IMR-90 (cell line): ENCODE data around the gene ATG14. TPM values are rescaled to one million over a fixed set of nuclear protein-coding genes. Genes with fewer than 3 reads are reported as not detected.
A peak's percentile ranks its signal among the peaks of the same experiment; 100 is the strongest.

Experiments
- ATAC-seq: fragments of 200-7000 bp; cut with Tn5 transposase; 2 replicates; pipeline ENCODE4 v1.9.1; 2020; ENCODE audit warnings: low read depth, mild to moderate bottlenecking, moderate library complexity
- BruUV-seq: library from RNA; stranded (reverse); fragments of 400-500 nt; replicated peaks from 2 replicates; lab custom pipeline; 2021; lab: Mats Ljungman, UMichigan
- CTCF ChIA-PET: fragments of 300-600 bp; formaldehyde crosslinking; extraction: SDS; loops from one replicate; lab custom pipeline; 2021; ENCODE audit warnings: antibody characterized with exemption; lab: Yijun Ruan, JAX
- POLR2A ChIA-PET: fragments of 300-600 bp; sonication (Branson Sonifier 250); formaldehyde crosslinking; loops from one replicate; lab custom pipeline; 2022; ENCODE audit warnings: antibody characterized with exemption; ENCODE audit not compliant: unreplicated experiment; lab: Charles Lee
- DNase-seq: peaks from one replicate; pipeline ENCODE4 v3.0.0; 2013
- H2AFZ ChIP-seq: replicated peaks from 2 replicates; pipeline ENCODE3; 2013; ENCODE audit warnings: low read length, mild to moderate bottlenecking; ENCODE audit not compliant: poor library complexity
- H2AK5ac ChIP-seq: 2 replicates; pipeline ENCODE4 v1.6.1; 2013; ENCODE audit warnings: low read depth, low read length, inconsistent platforms
- H2AK9ac ChIP-seq: replicated peaks from 2 replicates; pipeline ENCODE3; 2013; ENCODE audit warnings: mild to moderate bottlenecking, low read depth, low read length, moderate library complexity; ENCODE audit not compliant: poor library complexity
- H2BK120ac ChIP-seq: 2 replicates; pipeline ENCODE4 v1.6.1; 2013; ENCODE audit warnings: low read depth, low read length, inconsistent platforms
- H2BK15ac ChIP-seq: 3 replicates; pipeline ENCODE4 v1.6.1; 2013; ENCODE audit warnings: low read depth, low read length, inconsistent platforms
- H2BK20ac ChIP-seq: 2 replicates; pipeline ENCODE4 v1.6.1; 2013; ENCODE audit warnings: low read depth, mild to moderate bottlenecking, inconsistent platforms, low read length, moderate library complexity
- H2BK5ac ChIP-seq: 2 replicates; pipeline ENCODE4 v1.6.1; 2013; ENCODE audit warnings: mild to moderate bottlenecking, low read depth, low read length, inconsistent platforms; ENCODE audit not compliant: poor library complexity, severe bottlenecking
- H3K14ac ChIP-seq: replicated peaks from 2 replicates; pipeline ENCODE4 v1.6.1; 2013; ENCODE audit warnings: low read depth, low read length, inconsistent platforms
- H3K18ac ChIP-seq: 2 replicates; pipeline ENCODE4 v1.6.1; 2013; ENCODE audit warnings: low read depth, low read length, control low read depth
- H3K23ac ChIP-seq: 2 replicates; pipeline ENCODE4 v1.6.1; 2013; ENCODE audit warnings: low read depth, low read length, inconsistent platforms
- H3K27ac ChIP-seq: 2 replicates; pipeline ENCODE4 v1.5.1; 2013; ENCODE audit warnings: mild to moderate bottlenecking, control low read depth, low read length; ENCODE audit not compliant: insufficient read depth
- H3K27me3 ChIP-seq: 2 replicates; pipeline ENCODE4 v1.6.1; 2013; ENCODE audit warnings: low read length; ENCODE audit not compliant: control insufficient read depth, insufficient read depth
- H3K36me3 ChIP-seq: 2 replicates; pipeline ENCODE4 v1.6.1; 2013; ENCODE audit warnings: low read length, mixed read lengths; ENCODE audit not compliant: control insufficient read depth, insufficient read depth
- H3K4ac ChIP-seq: 2 replicates; pipeline ENCODE4 v1.6.1; 2013; ENCODE audit warnings: low read depth, low read length, inconsistent platforms
- H3K4me1 ChIP-seq: 2 replicates; pipeline ENCODE4 v1.6.1; 2013; ENCODE audit warnings: low read length, mixed read lengths; ENCODE audit not compliant: control insufficient read depth, insufficient read depth
- H3K4me2 ChIP-seq: 2 replicates; pipeline ENCODE4 v1.6.1; 2013; ENCODE audit warnings: low read depth, mild to moderate bottlenecking, control low read depth, low read length, moderate library complexity
- H3K4me3 ChIP-seq: 2 replicates; pipeline ENCODE4 v1.5.1; 2013; ENCODE audit warnings: low read depth, mild to moderate bottlenecking, control low read depth, low read length, moderate library complexity; ENCODE audit not compliant: insufficient read depth
- H3K56ac ChIP-seq: 2 replicates; pipeline ENCODE4 v1.6.1; 2013; ENCODE audit warnings: low read length, inconsistent platforms; ENCODE audit not compliant: insufficient read depth; ENCODE audit errors: extremely low read depth
- H3K79me1 ChIP-seq, 2 experiments: 2 replicates each; pipeline ENCODE4 v1.6.1; 2013; ENCODE audit warnings: low read length in 2 of 2, inconsistent platforms in 1 of 2, low read depth in 1 of 2
- H3K9ac ChIP-seq: 2 replicates; pipeline ENCODE4 v1.6.1; 2013; ENCODE audit warnings: low read depth, low read length, control low read depth
- H3K9me1 ChIP-seq: 2 replicates; pipeline ENCODE4 v1.6.1; 2013; ENCODE audit warnings: low read length, inconsistent platforms; ENCODE audit not compliant: insufficient read depth
- H3K9me3 ChIP-seq: 2 replicates; pipeline ENCODE4 v1.6.1; 2013; ENCODE audit warnings: low read length; ENCODE audit not compliant: control insufficient read depth, insufficient read depth
- H4K20me1 ChIP-seq: 2 replicates; pipeline ENCODE4 v1.6.1; 2013; ENCODE audit warnings: low read length, inconsistent platforms; ENCODE audit not compliant: insufficient read depth
- H4K5ac ChIP-seq: 2 replicates; pipeline ENCODE4 v1.6.1; 2013; ENCODE audit warnings: mild to moderate bottlenecking, low read depth, low read length, control low read depth
- H4K8ac ChIP-seq, 2 experiments: 2 replicates each; pipeline ENCODE4 v1.6.1; 2013; ENCODE audit warnings: low read depth in 2 of 2, low read length in 2 of 2, control low read depth in 1 of 2, inconsistent platforms in 1 of 2
- H4K91ac ChIP-seq: 2 replicates; pipeline ENCODE4 v1.6.1; 2013; ENCODE audit warnings: low read depth, low read length, inconsistent platforms; ENCODE audit not compliant: insufficient read depth
- BHLHE40 ChIP-seq: fragments of 150-350 bp; IDR thresholded peaks from 2 replicates; pipeline ENCODE4 v1.6.1; 2016; ENCODE audit warnings: mild to moderate bottlenecking, low read depth, low read length
- CEBPB ChIP-seq: IDR thresholded peaks from 2 replicates; pipeline ENCODE4 v1.6.1; 2012; ENCODE audit warnings: low read depth, low read length, improper control_type of control experiment
- CHD1 ChIP-seq: IDR thresholded peaks from 2 replicates; pipeline ENCODE4 v1.6.1; 2012; ENCODE audit warnings: low read depth, low read length, improper control_type of control experiment
- CTCF ChIP-seq: conservative IDR thresholded peaks from 2 replicates; pipeline ENCODE4 v1.5.1; 2012; ENCODE audit warnings: mild to moderate bottlenecking, low read depth, low read length, improper control_type of control experiment
- FOS ChIP-seq: fragments of 150-350 bp; IDR thresholded peaks from 2 replicates; pipeline ENCODE4 v1.6.1; 2016; ENCODE audit warnings: low read depth, low read length
- MAFK ChIP-seq: IDR thresholded peaks from 2 replicates; pipeline ENCODE4 v1.6.1; 2012; ENCODE audit warnings: low read depth, low read length, improper control_type of control experiment
- MAZ ChIP-seq: IDR thresholded peaks from 2 replicates; pipeline ENCODE4 v1.6.1; 2012; ENCODE audit warnings: low read depth, mild to moderate bottlenecking, low read length, improper control_type of control experiment, moderate library complexity, borderline replicate concordance
- MXI1 ChIP-seq: IDR thresholded peaks from 2 replicates; pipeline ENCODE4 v1.6.1; 2012; ENCODE audit warnings: low read depth, mild to moderate bottlenecking, low read length, moderate library complexity, borderline replicate concordance
- NFE2L2 ChIP-seq: fragments of 150-350 bp; IDR thresholded peaks from 2 replicates; pipeline ENCODE4 v1.6.1; 2016; ENCODE audit warnings: low read depth, mild to moderate bottlenecking, low read length
- POLR2A ChIP-seq: IDR thresholded peaks from 2 replicates; pipeline ENCODE4 v1.6.1; 2012; ENCODE audit warnings: mild to moderate bottlenecking, low read depth, low read length
- RAD21 ChIP-seq: IDR thresholded peaks from 2 replicates; pipeline ENCODE4 v1.6.1; 2012; ENCODE audit warnings: low read length, improper control_type of control experiment
- RCOR1 ChIP-seq: IDR thresholded peaks from 2 replicates; pipeline ENCODE4 v1.6.1; 2012; ENCODE audit warnings: mild to moderate bottlenecking, low read length, improper control_type of control experiment; ENCODE audit not compliant: insufficient replicate concordance
- RFX5 ChIP-seq: IDR thresholded peaks from 2 replicates; pipeline ENCODE4 v1.8.0; 2012; ENCODE audit warnings: low read depth, mild to moderate bottlenecking, low read length, moderate library complexity
- SMC3 ChIP-seq: fragments of 150-350 bp; IDR thresholded peaks from 2 replicates; pipeline ENCODE4 v1.6.1; 2016; ENCODE audit warnings: low read depth, mild to moderate bottlenecking, antibody characterized with exemption, low read length, moderate library complexity
- USF2 ChIP-seq: fragments of 150-350 bp; IDR thresholded peaks from 2 replicates; pipeline ENCODE4 v1.6.1; 2017; ENCODE audit warnings: mild to moderate bottlenecking, antibody characterized with exemption, low read length, low read depth
- WGBS, 2 experiments: methylation state at CpG; one replicate each; pipeline versions ENCODE4 v1.1.5 to v1.1.7; 2013; ENCODE audit warnings: missing lambda C conversion rate in 2 of 2; ENCODE audit not compliant: insufficient read length in 1 of 2; ENCODE audit errors: extremely low coverage in 2 of 2; 5-methylcytosine and 5-hydroxymethylcytosine counted together
- dilution Hi-C: fragments of 300-500 bp; cut with HindIII; formaldehyde crosslinking; loops from one replicate; pipeline ENCODE4 v1.14.3; 2018; ENCODE audit warnings: low sequenced_read_pairs; ENCODE audit not compliant: unreplicated experiment
- in situ Hi-C: fragments of 300-500 bp; cut with MboI; formaldehyde crosslinking; loops from 3 replicates; pipeline ENCODE4 v1.14.3; 2019; ENCODE audit warnings: low sequenced_read_pairs, inconsistent platforms, mixed read lengths
- intact Hi-C: fragments of 100-400 bp; cut with micrococcal nuclease; formaldehyde crosslinking; loops from 2 replicates; pipeline ENCODE4 v1.10.0; 2022
- polyA plus RNA-seq, 3 experiments: library from polyadenylated mRNA; depleted of rRNA; stranded (reverse); fragments of >200 nt; gene quantifications; 2 replicates each; pipeline ENCODE4 v1.2.3, GENCODE V29; 2012; ENCODE audit warnings: low replicate concordance in 1 of 3
- total RNA-seq: library from RNA; depleted of rRNA; stranded (reverse); fragments of >200 nt; gene quantifications from 2 replicates; pipeline ENCODE4 v1.2.3, GENCODE V29; 2012
- TF ChIP-seq, protein P1 (sequence below): fragments of 150-350 bp; IDR thresholded peaks from 2 replicates; pipeline ENCODE4 v1.6.1; 2016; ENCODE audit warnings: low read depth, mild to moderate bottlenecking, low read length, moderate library complexity, borderline replicate concordance

The ATG14 gene
- total and polyA plus RNA-seq, 2 of the 4 experiments (the other 2 are of a cell fraction), result 5.0 to 12.4 TPM

DNA sequence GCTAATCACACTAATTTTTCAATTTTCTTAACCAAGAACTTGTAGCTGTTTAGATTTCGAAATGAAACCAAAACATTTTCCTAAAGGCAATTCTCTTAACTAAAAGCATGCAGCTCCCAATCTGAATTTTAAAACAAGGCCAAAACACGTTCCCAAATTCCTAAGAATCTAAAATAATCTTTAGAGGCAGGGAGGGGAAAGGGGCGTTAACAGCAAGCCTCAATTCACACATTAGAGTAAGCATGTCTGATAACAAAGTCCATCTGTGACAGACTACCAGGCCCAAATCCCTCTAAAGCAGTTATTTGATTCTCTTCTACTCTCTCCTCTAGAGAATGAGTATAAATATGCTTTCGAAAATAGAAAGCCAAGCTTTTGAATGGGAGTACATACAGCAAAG lies 754 bp downstream of the ATG14 start:
- Histone ChIP-seq H3K14ac (no peak overlapping the region), H3K79me1 (peaks cover 18 to 23% of the 10 kb centered on the region in 2 experiments), H2AK9ac (no peak overlapping the region), H3K27me3 (no peaks in the 10 kb centered on the region), H3K4me2 (peak overlapping the region; percentile 92), H2AK5ac (no peak overlapping the region), H4K5ac (no peak overlapping the region; the same call in 1 of the 2 replicates), H3K4me3 (peak overlapping the region; percentile 77), H2BK15ac (no peak overlapping the region), H2AFZ (peak overlapping the region; percentile 93), H3K9me3 (no peaks in the 10 kb centered on the region), H3K18ac (no peak overlapping the region), H2BK5ac (no peak overlapping the region), H4K8ac (peak overlapping the region; percentile 85 to 97), H3K27ac (no peak overlapping the region; the same call in 1 of the 2 replicates), H3K9me1 (no peaks in the 10 kb centered on the region; the same call in none of the 2 replicates), H3K4me1 (peaks cover 2% of the 10 kb centered on the region; the same call in 1 of the 2 replicates), H3K56ac (no peak overlapping the region), H3K4ac (peak overlapping the region; percentile 1; the same call in 1 of the 2 replicates), H3K36me3 (no peaks in the 10 kb centered on the region), H4K20me1 (no peaks in the 10 kb centered on the region), H2BK20ac (no peak overlapping the region), H4K91ac (no peak overlapping the region), H2BK120ac (no peak overlapping the region), H3K23ac (no peak overlapping the region; the same call in 1 of the 2 replicates), H3K9ac (peak overlapping the region; percentile 84)
- no TSS peak for BruUV-seq
- TF ChIP-seq MAZ (no peak), CTCF (no peak), RFX5 (no peak), SMC3 (no peak), CHD1 (no peak), RAD21 (no peak), NFE2L2 (no peak), MXI1 (no peak), CEBPB (no peak), MAFK (no peak), POLR2A (no peak), FOS (no peak), USF2 (no peak), BHLHE40 (no peak), RCOR1 (no peak)
- TF ChIP-seq, protein P1, sequence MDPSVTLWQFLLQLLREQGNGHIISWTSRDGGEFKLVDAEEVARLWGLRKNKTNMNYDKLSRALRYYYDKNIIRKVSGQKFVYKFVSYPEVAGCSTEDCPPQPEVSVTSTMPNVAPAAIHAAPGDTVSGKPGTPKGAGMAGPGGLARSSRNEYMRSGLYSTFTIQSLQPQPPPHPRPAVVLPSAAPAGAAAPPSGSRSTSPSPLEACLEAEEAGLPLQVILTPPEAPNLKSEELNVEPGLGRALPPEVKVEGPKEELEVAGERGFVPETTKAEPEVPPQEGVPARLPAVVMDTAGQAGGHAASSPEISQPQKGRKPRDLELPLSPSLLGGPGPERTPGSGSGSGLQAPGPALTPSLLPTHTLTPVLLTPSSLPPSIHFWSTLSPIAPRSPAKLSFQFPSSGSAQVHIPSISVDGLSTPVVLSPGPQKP, result no peak
- WGBS, 2 experiments, result no CpG with 5 or more reads among the region's 4 CpGs
- ATAC-seq (no peak), DNase-seq (no peak)
- intact Hi-C loops (loop anchor here (2.0 kb wide), 1 partner anchor 142 kb away; no protein-coding TSS in a partner anchor), in situ Hi-C loops (no loop called here), dilution Hi-C loops (no loop called here)
- CTCF ChIA-PET, result interaction anchor here (1.0 kb wide), 1 partner anchor 22 kb away, joined by 3 read pairs; no protein-coding TSS in a partner anchor
- POLR2A ChIA-PET, result no interaction called here
